Fibroblast of gingiva (primary cell): ENCODE results near the gene HACD2.

Source experiments
- DNase-seq: peaks from one replicate; pipeline ENCODE4 v3.0.0-alpha.2; 2011; ENCODE audit warnings: low read depth

HACD2 gene

DNA sequence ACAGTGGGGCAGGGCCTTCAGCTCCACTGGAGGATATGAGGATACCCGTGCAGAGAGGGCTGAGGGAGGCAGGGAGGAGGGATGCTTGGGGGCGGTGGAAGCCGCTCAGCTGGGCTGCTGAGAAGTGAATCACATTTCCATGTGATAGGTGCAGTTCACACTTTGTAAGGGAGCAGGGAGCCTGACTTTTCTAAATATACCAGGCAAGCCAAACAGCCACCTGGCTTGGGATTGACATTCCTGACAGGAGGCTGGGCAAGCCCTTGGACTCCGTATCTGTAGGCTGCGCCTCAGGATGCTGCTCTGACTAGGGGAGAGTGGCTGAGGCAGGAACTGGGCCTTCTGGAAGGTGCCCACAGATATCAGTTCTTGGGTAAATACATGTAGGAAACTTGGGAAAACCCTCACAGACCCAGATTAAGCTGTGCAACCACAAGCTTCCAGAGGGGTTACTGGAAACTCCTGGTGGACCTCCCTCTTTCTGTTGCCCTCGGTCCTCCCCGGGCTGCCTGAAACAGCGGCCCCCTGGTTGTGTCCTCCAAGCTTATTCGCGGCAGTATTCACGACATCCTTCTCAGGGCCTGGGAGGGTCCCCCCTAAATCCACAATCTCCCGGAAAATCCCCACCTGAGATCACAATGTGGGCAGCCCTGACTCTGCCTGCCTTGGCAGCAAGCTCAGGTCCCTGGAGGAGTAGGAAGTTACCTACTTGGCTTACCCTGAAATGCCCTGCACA, 103.0 kb downstream of the HACD2 start:
- DNase-seq = no peak

GRCh38 chr3:123481071-123481470, 103.8 kb downstream of the HACD2 start:
- DNase-seq = no peak

DNA sequence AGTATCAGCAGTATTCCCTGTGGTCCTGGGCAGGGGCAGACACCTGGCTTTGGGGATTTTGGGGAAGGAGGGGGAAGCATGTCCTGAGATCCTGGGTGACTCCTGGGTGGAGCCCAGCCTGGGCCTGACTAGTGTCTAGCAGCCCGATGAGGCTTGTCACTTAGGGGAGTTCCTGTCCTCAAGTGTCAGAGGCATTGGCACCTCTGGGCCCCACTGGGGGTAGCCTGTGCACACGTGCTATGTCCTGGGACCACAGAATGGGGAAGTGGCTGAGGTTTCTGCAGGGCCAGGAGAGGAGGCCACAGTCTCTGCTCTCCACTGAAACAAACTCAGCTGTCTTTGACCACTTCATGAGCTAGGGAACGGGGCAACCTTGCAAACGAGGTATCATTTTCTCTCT, 104.4 kb downstream of the HACD2 start:
- DNase-seq = no peak

DNA sequence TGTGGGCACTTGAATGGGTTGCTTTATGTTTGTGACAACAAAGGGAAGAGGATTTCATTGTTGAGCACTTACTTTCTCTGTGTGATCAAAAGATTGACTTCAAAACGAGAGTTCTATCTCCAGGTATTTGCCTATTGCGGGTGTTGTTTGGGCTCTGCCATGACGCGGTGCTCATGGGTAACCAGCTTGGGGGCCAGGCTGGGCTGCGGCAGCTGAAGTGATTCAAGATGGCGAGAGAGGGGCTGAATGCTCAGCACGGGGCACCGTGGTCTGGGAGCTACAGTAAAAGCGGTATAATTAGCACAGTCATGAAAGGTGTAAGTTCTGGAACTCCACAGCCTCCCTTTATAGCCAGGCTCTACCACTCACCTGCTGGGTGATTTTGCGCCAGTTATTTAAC, 105.0 kb downstream of the HACD2 start:
- DNase-seq = no peak

- no peak for DNase-seq
These were observed 106.5 kb downstream of the HACD2 start for GRCh38 chr3:123478314-123478713.

GRCh38 chr3:123476967-123477750, 107.7 kb downstream of the HACD2 start:
- DNase-seq = no peak

GRCh38 chr3:123475786-123476185, 109.1 kb downstream of the HACD2 start:
- DNase-seq = no peak

GRCh38 chr3:123471106-123471505, 113.7 kb downstream of the HACD2 start:
- DNase-seq = no peak

GRCh38 chr3:123469323-123469995, 115.4 kb downstream of the HACD2 start:
- no peak for DNase-seq

- DNase-seq = no peak
These were observed 117.8 kb downstream of the HACD2 start for GRCh38 chr3:123467046-123467445.

GRCh38 chr3:123464211-123464610, 120.6 kb downstream of the HACD2 start:
- no peak for DNase-seq

DNA sequence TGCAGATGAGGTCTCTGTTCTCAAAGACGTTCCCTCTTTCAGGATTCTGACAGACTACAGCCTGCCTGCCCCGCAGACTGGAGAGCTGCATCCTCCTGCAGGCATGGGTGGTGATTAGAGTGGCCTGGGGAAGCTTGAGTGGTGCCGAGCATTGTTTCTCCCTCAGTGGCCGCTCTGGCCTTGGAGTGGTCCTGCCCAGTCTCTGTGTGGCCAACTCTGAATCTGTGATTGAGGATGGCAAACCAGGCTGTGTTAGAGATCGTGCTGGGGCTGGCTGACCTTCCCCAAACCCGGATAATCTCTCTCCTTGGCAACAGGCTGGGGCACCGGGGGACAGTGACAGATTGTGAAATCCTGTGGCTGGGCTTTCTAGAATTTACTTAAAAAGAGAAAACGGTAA, 125.0 kb downstream of the HACD2 start:
- no peak for DNase-seq

GRCh38 chr3:123458255-123458654, 126.6 kb downstream of the HACD2 start:
- DNase-seq = no peak

- no peak for DNase-seq
These were observed 127.0 kb downstream of the HACD2 start for GRCh38 chr3:123457841-123458240.

DNA sequence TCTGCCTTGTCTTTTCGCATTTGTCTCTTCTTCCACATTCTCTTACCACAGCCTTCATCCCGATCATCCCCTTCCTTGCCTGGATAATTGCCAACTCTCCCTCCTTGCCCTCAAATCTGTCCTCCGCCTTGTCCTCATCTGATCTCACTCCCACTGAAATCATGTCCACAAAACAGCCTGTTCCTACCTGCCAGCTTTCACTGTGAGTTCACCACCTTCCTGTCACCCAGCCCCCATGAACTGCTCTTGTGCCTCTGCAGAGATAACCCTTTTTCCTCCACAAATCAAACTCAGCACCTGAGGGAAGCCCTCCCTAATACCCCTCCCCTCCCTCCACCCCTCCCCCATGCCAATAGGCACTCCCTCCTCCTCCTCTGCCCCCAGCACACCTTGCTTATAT, 131.2 kb downstream of the HACD2 start:
- no peak for DNase-seq

- no peak for DNase-seq
These were observed 133.7 kb downstream of the HACD2 start for GRCh38 chr3:123451186-123451585.

- DNase-seq = no peak
These were observed 134.8 kb downstream of the HACD2 start for GRCh38 chr3:123449997-123450604.

GRCh38 chr3:123449102-123449996, 135.5 kb downstream of the HACD2 start:
- no peak for DNase-seq

DNA sequence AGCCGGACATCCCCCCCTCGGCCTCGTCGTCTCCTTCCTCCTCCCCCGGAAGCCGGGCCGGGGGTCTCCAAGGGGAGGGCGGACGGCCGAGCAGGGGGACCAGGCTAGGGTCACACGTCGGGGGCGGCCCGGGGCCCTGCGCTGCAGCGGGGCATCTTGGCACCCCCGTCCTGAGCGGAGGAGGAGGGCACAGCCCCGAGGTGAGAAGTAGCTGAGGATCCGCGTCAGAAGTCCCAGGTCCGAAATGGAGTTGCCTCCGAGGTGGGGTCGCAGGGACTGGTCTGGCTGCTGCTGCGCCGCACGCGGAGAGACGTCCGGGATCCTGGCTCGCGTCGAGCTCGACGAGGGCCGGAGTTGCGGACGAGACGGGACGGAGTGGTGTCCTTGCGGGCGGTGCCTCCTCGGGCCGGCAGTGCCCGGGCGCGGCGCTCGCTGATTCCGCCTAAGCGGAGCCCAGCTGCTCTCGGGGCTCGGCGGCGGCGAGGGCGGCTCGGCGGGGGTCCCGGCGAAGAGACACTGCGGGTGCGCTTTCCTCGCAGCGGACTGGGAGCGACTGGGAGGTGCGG, 136.2 kb downstream of the HACD2 start, which contains the start of gene ADCY5:
TSS of gene ADCY5 (minus strand) at position 555 of the 566 bp plus-strand sequence. CDS start at position 10, 545 bp downstream.
- DNase-seq = no peak

DNA sequence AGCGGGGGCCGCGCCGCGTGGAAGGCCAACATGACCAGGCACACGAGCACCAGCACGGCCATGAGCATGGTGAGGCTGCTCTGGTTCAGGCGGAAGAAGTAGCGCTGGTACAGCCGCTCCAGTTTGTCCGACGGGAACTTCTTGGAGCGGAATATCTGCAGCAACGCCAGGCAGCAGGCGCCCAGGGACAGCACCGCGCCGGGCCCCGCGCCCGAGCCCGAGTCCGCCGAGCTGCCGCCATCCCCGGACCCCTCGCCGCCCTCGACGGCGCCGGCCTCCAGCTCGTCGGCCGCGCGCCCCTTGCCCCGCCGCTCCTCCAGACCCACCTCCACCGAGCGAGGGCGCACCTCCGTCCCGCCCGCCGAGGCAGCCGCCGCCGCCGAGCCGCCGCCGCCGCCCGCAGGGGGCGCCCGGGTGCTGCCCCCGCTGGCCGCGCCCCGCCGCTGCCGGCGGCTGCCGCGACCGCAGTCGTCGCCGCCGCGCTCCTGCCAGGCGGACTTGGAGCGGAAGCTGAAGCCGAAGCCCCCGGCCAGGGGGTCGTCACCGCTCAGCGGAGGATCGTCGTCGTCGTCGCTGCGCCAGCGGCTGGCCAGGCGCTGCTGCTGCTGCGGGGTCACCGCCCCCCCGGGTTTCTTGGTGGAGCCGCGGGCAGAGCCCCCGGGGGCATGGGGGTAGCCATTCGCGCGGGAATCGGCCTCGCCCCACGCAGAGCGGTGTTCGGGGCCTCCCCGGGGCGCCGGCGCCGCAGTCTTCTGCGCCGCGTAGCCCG, 136.9 kb downstream of the HACD2 start:
- no peak for DNase-seq
